Prostate gland (tissue), 2 donors: ENCODE results near the gene UGT2B17.

Experiments
- POLR2A ChIP-seq: fragments of 450-650 bp; IDR thresholded peaks from one replicate; pipeline ENCODE4 v1.6.1; 2016; ENCODE audit warnings: antibody characterized with exemption, mild to moderate bottlenecking
- TF ChIP-seq, protein P1 (sequence below), 4 experiments: fragments of 200-600 bp in 2 of 4; fragments of 450-650 bp in 2 of 4; sonication (generic) in 2 of 4; IDR thresholded peaks; 1 replicate in 3 of 4; 2 replicates in 1 of 4; pipeline ENCODE4 v1.5.1; 2016 to 2019; ENCODE audit warnings: antibody characterized with exemption in 4 of 4, mild to moderate bottlenecking in 2 of 4, moderate library complexity in 2 of 4

GRCh38 chr4:68593112-68593511, 17.0 kb upstream of the UGT2B17 start:
- TF ChIP-seq, protein P1, sequence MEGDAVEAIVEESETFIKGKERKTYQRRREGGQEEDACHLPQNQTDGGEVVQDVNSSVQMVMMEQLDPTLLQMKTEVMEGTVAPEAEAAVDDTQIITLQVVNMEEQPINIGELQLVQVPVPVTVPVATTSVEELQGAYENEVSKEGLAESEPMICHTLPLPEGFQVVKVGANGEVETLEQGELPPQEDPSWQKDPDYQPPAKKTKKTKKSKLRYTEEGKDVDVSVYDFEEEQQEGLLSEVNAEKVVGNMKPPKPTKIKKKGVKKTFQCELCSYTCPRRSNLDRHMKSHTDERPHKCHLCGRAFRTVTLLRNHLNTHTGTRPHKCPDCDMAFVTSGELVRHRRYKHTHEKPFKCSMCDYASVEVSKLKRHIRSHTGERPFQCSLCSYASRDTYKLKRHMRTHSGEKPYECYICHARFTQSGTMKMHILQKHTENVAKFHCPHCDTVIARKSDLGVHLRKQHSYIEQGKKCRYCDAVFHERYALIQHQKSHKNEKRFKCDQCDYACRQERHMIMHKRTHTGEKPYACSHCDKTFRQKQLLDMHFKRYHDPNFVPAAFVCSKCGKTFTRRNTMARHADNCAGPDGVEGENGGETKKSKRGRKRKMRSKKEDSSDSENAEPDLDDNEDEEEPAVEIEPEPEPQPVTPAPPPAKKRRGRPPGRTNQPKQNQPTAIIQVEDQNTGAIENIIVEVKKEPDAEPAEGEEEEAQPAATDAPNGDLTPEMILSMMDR (IDR thresholded peaks at IDR 0.05) = no peak
- TF ChIP-seq POLR2A = no peak
